NCI-H1048 (cell line): Measurements from ENCODE around the gene PDGFC.

Experiments used
- DNase-seq: peaks from one replicate; lab custom pipeline; 2025; lab: John Stamatoyannopoulos, UW

PDGFC gene

DNA sequence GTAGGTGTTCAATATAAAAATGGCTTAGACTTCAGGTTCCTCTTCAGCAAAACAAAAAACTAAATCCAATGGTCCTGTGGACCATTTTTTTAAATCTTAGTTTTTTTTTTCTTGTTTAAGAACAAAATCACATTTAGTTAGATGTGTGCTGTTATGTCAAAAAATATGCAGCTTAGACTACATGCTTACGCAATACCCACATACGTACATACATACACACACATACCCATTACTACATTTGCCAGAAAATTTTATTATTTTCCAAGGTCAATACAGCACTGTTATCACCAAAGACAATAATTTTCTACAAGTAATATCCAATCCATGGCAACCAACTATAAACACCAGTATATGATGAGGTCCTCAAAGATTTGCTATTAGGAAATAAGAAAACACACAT lies 144.1 kb downstream of the PDGFC start:
- DNase-seq, result no peak

DNA sequence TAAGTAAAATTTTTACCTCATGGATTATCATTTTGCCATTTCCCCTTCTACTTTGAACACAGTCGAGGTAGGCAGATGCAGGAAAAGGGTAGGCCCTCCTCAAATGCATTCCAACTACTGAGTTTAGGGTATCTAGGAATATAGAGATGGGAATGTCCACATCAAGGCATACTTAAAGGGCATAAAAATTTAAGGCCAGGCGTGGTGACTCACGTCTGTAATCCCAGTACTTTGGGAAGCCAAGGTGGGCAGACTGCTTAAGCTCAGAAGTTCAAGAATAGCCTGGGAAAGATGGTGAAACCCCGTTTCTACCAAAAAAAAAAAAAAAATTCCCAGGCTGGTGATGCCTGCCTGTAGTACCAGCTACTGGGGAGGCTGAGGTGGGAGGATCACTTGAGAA lies 146.5 kb downstream of the PDGFC start:
- DNase-seq, result no peak

DNA sequence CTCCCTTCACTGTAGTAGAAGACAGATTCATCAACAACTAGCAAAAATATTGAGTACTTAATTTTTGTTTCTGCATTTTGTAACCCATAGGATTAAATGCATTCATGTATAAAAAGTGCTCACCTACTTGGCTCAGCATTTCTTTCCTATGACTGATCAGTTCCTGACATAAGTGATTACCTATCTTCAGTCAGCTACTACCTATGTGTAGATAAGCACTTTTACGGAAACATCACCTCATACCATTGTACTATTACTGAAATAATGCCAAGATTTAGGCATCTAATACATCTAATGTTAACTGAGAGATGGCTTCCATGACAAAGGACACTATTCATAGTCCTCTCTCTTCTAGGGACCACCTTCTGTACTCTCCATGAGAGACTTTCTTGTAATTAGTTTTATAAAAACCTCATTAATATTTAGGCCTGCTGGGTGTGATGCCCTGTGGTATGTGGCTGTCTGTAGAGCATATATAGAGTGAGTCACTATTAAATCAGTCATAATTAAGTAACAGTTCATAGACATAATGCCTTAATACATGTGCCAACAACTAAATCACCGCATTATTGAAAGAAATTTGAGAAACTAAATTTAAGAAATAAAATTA lies 147.0 kb downstream of the PDGFC start:
- no peak for DNase-seq

DNA sequence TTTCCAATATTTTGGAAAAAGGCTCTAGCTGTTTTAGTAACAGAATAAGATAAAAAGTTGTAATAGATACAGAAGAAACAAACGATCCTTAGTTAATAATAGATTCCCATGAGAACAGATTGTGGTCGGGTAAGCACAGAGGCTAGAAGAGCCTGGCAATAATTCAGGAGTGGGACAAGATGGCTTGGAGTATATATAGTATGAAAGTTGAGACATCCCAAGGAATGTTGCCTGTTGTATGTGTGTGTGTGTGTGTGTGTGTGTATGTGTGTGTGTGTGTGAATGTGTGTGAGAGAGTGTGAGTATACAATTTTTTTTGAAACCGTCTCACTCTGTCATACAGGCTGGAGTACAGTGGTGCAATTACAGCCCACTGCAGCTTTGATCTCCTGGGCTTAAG lies 150.7 kb downstream of the PDGFC start:
- no peak for DNase-seq

DNA sequence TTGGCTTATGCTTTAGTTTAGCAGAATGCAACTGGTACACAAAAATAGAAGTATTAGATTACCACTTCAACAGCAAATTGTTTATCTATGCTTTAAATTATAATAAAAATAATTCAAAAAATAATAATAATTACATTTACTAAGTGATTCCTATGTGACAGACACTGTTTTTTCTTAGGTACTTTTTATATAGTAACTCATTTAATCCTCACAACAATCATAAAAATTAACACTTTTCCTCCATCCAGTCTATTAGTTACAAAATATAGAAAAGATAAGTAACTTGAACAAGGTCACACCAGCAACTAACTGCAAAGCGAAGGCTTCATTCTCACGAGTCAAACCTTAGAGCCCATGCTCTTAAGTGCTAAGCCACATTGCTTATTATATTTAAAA lies 155.2 kb downstream of the PDGFC start:
- no peak for DNase-seq

DNA sequence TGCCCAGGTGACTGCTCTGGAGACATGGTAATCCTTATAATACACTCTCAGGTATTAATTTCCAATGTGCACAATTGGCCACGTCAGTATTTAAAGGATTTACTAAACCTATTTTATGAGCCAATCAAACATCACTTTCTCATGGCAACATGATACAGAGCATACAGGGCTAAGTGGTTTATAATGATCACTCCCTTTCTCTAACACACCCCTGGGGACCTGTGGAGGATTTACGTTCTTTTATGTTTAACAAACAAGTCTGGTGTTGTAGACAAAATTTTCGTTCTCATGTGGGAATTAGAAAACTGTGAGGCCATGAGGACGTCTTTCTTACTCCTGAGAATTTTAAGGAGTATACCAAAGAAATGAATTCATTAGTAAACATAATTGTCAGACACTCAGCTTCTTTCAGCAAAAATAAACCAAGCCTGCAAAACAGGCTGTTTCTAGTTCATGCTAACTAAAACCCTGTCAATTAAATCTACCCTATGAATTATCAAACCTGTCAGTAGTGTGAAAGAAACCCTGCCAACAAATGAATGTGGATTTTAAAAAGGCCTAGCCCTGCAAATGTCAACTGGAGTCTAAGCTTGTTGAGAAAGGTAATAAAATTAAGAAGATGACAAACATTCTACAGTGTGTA lies 155.8 kb downstream of the PDGFC start:
- no peak for DNase-seq

DNA sequence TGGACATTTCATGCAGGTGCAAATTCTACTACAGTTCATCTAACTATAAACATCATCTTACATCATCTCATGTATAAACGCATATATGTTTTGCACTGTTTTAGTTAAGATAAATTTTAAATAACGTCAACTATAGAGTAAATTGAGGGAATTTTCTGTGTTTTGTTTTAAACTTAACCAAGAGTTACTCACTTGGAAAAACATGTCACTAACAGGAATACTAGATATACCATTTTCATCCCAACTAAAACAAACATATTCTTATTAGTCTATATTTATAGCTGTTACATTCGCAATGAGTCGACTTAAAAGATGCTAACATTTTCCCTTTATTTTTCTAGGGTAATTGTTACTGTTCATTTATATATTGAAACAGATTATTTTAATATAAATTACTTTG lies 159.6 kb downstream of the PDGFC start:
- DNase-seq, result no peak

DNA sequence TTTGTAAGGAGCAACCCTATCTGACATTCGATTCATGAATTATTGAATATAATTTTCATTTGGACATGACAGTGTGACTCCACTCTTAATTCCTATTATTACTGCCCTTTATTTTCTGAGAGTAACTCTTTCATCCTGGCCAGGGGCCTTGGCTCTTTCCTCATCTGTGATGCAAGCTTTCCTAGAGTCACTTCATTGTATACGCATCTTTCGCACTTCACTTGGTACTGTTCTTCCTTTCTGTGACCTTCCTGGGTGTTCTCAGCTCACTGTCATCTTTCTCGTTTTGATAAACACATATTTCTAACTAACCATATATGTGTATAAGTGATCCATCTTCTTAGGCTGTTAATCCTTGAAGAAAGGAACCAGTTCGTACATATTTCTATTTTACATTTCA lies 160.3 kb downstream of the PDGFC start:
- no peak for DNase-seq

DNA sequence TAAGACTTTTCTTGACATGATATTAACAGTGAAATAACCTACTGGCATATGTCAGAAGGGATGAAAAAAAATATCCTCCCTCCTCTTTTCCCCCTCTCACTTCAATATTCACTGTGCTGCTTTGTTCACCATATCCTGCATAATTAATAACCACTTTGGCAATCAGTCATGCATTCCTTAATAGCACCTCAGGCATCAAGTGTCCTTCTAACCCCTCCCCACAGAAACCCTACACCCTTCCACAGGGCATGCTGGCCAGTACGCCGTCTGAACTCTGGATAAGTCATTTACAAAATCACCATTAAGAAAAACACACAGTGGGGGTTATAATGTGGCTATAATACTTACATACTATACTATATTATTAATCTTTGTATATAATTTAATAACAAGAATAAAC lies 165.9 kb downstream of the PDGFC start:
- no peak for DNase-seq

DNA sequence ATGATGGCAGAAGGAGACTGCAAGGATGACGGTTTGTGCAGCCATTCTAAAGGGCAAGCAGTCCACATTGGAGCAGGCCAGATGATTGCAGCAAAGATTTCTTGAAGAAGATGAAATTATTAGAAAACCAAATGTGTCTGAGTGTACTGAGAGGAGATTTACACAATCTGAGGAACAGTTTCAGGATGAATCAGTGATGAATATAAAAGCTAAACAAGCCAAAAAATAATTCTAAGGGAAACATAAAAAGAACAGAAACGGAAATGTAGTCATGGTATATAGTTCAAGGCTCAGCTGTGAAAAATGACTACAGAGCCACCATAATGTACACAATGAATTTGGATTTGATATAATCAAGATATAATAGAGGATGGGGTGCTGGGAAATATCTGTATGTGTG lies 168.5 kb downstream of the PDGFC start:
- no peak for DNase-seq

DNA sequence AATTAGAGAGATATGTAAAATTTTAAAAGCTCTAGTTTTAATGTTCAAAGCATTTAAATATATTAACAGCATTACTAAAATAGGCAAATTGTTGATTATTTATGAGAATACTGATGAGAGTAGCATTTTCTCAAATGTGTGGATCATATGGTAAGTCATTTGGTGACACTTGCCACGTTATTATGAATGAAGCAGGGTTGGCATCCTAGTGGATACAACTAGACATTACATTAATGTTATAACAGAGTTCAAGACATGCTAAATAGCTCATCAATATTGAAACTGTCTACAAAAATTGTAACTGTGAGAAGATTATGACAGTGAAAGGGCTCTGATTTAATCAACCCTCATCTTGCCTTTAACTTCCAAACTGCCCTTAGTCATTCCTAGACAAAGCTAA lies 171.1 kb downstream of the PDGFC start:
- DNase-seq, result no peak

DNA sequence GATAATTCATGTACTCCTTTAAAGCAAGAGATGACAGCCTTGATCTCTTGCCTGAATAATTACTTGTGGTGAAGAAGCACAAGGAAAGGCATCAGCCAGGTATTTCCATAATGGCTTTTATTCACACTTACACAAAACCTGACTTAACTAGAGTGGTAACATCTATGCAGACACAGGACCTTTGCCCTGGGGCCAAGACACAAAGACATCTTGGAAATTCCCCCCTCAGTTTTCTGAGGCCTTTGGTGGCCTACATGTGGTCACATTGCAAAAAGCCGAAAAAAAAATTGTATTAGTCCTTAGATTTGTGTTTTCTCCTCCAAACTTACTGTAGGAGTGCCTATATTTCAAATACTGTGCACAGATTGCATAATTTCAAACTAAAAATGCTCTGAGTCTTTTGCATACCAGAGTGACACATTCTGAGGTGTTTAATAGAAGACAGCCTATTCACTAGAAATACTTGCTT lies 172.4 kb downstream of the PDGFC start:
- DNase-seq, result no peak

DNA sequence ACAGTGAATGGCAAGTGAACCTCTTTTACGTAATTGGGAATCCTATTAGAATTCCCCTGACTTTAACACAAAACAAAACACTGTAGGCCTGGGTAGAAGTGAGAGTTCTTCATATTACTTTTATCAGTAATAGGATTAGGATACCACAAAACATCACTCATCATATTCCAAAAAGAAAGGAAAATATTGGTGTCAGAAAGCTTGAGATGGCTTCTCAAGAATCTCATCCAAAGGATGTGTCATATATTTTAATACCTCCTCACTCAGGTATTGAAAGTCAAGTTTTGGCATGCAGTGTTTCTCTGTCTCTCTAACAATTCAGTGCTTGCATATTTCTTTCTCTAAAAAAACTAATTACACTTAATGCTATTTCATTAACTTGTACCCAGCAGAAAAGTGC lies 173.2 kb downstream of the PDGFC start:
- DNase-seq, result no peak

DNA sequence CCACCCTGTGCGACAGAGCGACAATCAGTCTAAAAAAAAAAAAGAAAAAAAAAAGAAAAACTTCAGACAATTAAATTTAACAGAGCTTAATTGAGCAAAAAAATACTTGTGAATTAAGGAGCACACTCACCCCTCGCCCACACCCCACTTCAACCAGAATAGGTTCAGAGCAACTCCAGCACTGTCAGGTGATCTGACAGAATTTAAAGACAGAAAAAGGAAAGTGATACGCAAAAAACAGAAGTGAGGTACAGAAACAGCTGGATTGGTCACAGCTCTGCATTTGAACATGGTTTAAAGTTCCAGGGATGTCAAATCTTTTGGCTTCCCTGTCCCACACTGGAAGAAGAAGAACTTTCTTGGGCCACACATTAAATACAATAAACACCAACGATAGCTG lies 174.4 kb downstream of the PDGFC start:
- DNase-seq, result no peak

DNA sequence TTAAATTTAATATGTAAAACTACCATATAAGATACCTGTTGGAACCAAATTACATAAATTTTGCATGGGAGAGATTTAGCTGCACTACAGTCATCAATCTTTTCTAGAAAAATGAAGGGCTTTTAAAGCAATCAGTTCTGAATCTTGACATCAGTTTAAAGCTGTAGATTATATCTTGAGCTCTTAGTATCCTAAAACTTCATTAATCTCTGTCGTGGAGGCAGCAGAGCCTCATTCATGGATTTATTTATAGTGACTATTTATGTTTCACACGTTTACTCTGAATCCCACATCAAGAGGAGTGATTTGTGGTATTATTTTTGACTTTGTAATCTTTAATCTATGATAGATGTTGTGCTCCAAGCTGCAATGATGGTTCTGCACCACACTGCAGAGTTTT lies 175.9 kb downstream of the PDGFC start:
- no peak for DNase-seq

DNA sequence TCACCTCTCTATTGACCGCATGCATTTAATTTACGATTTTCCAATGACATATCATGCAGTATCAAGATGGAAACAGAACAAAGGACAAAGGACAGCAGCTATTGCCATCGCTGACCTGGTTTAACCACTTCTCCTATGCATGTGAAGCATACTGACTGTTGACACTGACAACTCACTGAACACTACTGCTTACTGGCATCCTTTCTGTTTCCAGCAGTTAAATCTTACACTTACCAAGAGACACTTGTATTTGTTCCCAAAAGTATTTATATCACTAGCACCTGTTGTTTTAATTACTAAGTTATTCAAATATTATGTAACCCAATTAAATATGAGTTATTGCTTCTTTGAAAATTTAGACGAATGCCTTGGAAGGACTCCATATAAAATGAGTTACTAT lies 176.7 kb downstream of the PDGFC start:
- no peak for DNase-seq

DNA sequence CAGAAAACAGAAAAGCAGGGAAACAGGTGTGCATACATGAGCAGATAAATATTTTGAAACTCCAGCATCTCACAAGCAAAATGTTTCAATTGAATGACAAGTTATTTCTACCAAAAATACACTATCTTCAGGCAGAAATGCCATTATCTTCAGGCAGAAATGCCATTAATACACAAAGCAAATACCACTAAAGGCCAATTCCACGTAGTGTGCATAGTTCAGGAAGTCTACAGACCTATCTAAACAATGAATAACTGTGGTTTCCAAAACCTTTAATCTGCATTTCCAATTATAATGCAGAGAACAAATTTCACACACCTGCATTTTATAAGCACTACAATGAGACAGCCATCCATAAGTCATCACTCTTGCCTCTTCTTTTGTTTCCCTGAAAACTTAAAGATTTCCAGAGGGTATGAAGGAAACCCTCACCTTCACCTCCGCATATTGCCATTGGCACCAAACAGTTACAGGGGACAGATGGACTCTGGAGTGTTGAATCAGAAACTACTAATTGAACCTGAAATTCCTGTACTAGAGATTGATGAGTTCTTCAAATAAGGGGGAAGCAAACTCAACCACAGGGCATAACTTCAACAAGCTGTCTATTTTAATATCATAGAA lies 179.0 kb downstream of the PDGFC start:
- no peak for DNase-seq

DNA sequence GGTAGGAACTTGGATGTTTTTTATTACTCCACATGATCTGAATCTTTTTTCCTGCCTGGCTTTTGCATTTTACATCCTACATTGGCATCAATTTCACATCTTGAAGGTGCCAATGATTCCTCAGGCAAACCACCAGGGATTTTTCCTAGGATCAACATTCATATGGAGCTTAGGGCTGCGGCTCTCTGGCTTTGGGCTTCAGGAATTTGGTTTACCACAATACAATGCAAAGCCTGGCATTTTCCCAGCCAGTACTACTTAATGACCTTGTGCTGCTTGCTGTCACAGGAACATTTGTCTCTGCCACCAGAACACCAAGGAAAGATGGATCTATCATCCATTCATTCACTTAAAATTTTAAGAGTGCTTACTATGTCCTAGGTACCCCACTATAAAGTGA lies 180.7 kb downstream of the PDGFC start:
- DNase-seq, result no peak

DNA sequence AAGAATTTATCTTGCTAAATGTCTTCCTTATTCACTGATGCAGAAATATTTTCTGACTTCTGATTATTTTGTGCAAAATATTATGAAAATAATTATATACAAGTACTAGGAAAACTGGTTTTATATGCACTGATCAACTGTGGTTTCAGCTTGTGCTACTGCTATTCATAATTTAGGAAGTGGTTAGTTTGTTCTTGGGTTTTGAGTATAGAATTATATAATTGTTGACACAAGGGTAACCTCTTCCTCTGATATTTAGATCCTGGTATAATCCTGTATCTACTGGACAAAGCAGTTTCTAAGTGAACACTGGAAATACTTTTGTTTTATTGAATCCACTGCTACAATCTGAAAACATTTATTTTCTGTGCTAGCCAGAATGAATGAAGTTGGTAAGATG lies 182.8 kb downstream of the PDGFC start:
- no peak for DNase-seq

DNA sequence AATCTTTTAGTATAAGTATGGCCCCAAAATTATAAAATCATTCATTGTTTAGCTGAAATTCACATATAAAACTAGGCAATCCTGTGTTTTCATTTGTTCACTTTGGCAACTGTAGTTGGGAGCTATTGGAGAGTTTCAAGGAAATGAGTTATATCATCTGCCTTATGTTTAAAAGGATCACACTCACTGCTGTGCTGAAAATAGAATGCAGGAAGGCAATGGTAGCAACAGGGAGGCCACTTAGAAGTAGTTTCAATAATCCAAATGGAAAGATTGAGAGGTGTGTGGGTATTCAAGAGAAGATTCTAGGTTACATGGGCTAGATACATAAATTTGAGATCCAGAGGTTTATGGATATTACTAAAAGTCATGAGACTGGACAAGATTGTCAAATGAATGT lies 184.9 kb downstream of the PDGFC start:
- no peak for DNase-seq

DNA sequence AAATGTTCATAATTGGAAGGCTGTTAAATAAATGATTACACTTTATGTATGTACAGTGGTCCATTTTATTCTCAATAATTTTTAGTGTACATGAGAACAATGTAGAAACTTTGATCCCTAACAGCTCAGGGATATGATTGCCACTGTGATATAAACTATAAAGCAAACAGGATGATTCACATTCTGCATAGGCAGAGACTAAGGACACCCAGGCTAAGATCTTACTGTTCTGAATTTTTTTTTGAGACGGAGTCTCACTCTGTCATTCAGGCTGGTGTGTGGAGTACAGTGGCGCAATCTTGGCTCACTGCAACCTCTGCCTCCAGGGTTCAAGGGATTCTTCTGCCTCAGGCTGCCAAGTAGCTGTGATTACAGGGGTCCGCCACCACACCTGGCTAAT lies 186.6 kb downstream of the PDGFC start:
- DNase-seq, result no peak

DNA sequence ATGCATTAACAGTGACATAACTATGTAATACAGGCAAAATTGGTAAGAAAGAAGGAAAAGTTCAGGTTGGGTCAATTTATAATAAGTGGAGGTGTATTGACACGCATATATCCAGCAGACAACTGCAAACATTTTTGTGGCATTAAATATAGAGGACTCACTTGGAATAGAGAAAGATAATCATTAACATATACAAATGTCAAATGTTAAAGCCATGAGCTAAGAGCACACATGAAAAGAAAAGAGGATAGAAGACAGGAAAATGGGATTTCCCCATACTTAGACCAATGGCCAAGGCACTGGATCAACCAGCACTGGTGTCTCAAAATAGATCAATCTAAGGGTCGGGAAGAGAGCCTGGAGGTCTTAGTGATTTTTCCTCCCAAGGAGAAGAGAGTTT lies 187.6 kb downstream of the PDGFC start:
- DNase-seq, result no peak

DNA sequence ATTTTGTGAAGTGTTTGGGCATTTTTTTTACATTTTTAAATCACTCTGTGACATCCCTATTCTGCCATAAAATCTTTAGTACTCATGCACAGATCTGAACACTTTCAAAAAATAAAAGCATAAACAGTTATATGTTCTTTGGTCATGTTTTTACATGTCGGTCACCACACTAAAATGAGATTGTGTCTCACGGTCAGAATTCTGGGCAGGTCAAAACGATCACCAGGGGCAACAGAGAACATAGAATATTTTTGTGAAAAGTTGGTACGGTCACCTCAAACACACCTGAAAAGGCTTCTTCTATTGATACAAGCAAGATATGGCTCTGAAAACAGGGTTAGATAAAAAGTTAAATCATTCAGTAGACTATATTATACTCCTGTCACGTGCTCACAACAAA lies 189.1 kb downstream of the PDGFC start:
- DNase-seq, result no peak

DNA sequence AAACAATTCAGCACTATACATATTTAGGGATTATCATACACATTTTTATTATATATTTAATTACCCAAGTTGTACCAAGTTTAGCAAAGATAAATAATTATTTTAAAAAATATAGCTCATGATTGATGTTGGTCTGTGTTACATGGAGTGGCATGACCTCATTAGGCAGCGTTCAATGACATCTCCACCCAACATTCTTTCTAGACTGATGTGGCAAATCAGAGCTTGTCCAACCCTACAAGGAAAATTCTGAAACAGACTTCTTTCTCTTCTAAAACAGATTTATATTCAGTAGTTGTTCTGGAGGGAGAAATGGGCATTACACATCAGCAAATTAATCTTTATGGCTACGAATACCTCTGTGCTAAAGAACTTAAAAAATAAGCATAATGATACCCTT lies 189.7 kb downstream of the PDGFC start:
- DNase-seq, result no peak
